Medulla oblongata (tissue), 1 donor: ENCODE data around the gene BMX.

Experiments used
- DNase-seq: peaks from one replicate; pipeline ENCODE4 v3.0.0-alpha.2; 2015; ENCODE audit errors: extremely low spot score

Gene BMX

DNA sequence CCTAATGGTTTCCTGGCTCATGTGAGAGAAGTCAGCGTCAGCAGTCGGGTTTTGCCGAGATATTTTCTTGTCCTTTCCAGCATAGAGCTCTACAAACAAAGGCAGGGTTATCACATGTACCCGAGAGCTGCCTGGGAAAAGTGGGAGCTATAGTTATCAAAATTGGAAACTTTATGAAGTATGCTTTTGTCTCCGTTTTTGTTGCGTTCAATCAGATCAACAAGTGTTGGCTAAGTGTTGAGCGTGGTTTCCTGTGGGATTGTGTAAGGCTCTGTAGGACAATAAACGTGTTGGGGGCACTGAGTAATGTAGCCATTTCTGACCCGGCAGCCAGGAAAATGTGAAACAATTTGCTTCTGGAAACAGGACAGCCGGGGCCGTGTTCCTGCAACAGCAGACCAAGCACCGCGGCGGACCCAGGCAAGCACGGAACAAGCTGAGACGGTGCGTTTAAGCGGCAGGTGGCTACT is at the start of gene BMX:
Gene BMX, plus strand, starts transcription at position 311 of the 470 bp plus-strand sequence. CDS start 7,547 bp downstream, outside the sequence.
- no peak for DNase-seq

DNA sequence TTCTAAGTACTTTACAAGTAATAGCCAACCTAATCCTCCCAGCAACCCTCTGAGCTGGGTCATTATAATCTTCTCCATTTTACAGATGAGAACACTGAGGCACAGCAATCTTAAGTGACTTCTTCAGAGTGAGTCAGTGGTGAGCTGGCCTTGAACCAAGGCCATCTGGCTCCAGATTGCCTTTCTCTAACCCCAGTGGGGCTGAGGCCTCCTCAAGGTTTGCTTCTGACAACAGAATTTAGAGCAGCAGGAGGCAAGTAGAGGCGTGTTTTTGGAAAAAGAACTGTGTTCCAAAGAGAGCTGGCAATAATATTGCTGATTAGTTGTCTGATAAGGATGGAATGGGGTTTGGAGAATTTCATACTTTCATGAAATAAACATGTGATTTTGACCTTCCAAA is 48.7 kb upstream of the BMX start:
- DNase-seq, result no peak

DNA sequence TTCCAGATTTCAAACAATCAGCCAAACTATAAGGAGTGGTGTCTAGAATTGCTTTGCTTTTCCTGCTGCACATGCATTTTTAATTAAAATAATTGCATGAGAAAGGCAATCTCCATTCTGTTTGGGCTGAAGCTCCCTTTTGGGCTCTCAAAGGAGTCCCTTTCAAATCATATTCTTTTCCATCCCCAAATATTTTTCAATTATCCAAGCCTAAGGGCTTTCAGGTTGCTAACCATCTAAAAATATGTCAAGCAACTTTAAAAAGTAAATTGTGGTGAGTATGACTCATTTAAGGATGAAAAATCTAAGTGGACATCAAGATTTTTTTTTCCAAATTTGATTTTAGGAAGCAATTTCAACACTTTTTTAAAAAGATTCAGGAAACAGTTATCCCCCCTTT is 35.9 kb upstream of the BMX start:
- DNase-seq, result no peak

DNA sequence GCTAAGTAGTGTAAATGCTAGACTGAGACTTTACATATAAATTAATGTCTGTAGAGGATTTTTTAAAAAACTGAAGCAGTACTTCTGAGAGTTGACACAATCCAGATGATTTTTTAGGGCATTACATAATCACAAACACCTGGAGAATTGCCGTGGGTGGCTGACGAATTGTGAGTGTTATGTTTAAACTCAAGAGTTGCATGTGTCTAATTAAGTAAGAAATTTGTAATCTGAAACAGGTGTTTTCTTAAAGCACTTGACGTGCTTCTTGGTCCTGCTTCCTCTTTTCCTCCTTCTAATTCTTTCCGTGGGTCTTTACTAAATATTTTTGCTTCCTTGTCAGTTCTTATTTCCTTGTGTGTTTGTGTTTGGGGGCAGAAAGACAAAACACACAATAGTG is 35.3 kb upstream of the BMX start:
- no peak for DNase-seq

DNA sequence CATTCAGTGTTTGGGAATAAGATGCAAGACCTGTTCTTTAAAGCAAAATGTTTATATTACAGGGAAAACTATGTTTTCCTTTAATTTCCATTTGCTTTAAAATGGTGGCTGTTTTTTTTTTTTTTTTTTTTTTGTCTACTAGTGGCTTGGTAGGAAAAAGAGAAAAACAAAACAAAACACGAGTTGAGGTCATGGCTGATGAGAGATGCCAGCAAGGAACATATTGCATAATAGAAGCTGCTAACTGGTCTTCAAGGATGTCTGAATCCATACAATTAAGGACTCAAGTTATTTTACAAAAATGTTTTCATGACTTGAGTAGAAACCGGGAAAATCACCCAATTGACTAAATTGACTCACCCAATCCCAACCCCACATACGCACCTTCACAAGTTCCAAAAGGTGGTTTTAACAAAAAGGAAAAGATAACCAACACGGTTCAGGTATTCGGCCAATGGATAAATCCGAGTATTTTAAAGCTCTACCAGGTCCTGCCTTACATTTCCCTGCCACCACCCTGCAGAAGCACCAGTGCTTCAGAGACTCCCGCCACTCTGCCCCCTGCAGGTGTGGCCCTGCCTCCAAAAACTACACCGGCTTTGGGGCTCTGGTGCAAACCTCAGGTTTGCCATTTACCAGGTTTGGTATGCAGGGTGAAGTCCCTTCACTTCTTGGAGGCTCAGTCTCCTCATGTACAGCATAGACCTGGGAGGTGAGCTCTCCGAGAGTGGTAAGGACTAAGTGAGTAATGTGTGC is 34.5 kb upstream of the BMX start:
- DNase-seq, result no peak

DNA sequence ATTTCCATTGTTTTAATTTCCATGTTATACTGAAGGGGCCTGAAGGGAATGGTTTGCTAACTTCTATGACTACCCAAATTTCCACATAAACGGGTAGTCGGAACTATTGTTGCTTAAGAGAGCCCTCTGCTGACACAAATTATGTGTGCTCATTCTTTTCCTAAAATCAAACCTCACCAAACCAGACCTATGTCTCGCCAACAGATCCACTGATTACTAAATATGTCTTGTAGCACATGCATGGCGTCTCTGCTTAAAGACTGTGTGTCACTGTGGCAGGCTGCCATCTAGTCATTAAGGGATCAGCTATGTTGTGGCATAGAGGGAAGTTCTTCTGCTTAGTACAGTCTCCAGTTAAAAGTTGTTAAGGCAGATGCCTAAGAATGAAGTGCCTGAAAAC is 32.6 kb upstream of the BMX start:
- DNase-seq, result peak; percentile 43

DNA sequence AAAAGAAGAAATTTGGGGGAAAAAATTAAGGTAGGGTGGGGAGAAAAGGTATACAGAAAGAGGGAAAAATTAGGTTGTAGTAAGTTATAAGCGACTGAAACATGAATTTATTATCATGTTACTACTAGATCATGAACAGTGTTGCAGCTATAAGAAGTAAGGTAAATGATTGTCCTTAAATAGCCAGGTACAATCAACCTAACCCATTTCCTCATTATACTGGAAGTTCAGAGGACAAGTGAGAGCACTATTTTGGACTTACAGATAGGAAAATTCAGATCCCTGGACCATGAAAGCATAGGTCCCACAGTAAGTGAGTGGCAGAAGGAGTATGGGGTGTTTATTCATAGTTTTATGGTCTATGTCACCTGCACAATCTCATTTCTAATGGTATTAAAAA is 31.0 kb upstream of the BMX start:
- no peak for DNase-seq

DNA sequence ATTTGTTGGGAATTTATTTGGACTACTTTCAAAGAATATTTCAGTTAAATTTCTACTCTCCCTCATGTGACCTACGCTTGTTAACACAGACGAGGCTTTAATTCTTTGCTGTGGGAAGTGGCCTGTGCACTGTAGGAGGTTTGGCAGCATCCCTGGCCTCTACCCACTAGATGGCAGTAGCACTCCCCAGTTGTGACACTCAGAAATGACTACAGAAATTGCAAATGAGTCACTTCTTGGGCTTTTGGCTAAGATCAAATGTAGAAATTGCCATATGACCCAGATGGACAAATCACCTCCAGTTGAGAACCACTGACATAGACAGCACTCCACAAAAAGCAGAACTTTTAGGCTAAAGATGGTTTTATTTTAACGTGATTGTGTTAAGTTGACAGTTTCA is 29.6 kb upstream of the BMX start:
- DNase-seq, result peak; percentile 77

DNA sequence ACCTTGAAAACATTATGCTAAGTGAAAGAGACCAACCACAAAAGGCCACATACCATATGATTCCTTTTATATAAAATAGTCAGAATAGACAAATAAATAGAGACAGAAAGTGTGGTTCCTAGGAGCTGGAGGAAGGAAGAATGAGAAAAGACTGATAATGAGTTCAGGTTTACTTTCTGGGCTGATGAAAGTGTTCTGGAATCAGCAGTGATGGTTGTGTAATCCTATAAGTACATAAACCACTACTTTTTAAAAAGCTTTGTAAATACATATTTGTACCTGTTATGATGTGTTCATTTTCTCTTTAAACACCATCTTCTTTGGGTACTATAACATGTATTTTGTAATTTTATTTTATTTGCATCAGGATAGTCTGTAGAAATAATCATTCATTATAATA is 28.1 kb upstream of the BMX start:
- no peak for DNase-seq

DNA sequence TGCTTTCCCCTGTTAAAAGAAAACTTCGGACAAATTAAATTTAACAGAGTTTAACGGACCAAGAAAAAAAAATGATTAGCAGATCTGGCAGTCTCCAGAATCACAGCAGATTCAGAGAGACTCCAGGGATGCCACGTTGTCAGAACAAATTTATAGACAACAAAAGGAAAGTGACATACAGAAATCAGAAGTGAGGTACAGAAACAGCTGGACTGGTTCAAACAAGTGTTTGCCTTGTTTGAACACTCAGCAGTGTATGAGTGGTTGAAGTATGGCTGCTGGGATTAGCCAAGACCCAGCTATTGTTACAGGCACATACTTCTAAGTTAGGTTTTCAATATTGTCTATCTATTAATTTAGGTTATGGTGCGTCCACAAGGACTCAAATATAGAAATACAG is 26.6 kb upstream of the BMX start:
- DNase-seq, result no peak

DNA sequence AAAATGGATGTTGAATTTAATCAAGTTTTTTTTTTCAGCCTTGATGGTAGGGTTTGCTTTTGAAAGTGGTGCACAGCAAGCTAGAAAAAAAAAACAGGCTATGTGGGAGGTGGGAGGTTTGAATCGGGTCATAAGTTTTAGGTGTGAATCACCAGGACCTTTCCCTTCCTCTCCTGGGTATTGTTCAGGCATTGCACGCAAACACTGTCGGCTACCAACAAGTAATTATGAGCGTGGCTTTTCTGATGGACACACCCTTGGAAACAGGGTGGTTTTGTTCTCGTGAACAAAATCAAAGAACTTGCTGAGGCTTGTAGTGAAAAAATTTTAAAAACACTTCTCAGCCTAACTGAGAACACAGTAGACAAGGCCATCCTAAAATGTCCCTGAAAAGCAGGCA is 25.6 kb upstream of the BMX start:
- DNase-seq, result no peak

DNA sequence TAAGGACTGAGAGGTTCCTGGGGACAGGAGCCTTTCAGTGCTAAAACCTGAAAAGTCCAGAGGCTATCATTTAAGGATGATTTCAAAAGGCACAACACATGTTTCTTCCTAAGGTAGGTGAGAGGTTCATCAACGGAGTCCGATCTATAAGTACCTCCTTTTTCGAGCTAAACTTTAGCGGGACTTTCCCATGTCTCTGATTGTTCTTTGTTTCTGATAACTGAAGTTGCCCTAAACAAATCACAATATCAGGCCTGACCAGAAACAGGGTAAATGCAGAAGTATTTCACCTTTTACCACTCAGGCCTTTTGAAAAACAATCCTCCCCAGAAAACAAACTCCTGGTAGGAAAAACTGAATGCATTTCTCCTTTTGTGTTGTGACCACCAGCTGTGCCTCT is 25.1 kb upstream of the BMX start:
- no peak for DNase-seq

DNA sequence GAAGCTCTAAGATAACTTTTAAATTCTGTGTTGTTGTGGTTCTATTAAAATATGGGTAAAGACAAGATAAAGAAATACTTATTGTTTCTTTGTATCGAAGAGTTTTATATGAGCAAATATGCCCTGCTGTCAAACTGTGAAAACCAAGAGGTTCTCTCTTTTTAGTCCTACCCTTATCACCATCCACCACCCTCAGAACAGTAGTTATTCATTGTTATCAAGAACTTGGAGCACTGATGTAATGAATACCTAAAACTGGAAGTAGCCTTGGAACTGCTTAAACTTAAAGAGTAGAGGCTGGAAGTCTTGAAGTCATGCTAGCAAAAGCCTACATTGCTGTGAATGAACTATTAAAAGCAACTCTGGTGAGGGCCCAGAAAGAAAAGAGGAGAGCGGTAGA is 16.7 kb upstream of the BMX start:
- no peak for DNase-seq

DNA sequence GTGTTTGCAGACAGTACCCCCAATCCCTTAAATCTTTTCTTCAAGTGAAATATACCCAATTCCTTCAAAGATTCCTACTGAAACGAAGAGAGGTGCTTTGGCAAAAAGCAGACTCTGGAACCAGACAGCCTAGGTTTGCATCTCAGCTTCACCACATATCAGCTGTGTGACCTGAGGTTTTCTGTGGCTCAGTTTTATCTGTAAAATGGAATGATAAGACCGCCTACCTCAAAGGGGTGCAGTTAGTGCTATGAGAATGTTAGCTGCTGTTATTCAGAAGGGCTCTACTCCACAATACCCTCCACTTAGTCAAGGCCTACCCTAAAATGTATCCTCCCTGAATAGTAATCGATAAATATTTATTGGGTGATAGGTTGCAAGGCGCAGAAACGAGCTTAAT is 8.1 kb upstream of the BMX start:
- no peak for DNase-seq

DNA sequence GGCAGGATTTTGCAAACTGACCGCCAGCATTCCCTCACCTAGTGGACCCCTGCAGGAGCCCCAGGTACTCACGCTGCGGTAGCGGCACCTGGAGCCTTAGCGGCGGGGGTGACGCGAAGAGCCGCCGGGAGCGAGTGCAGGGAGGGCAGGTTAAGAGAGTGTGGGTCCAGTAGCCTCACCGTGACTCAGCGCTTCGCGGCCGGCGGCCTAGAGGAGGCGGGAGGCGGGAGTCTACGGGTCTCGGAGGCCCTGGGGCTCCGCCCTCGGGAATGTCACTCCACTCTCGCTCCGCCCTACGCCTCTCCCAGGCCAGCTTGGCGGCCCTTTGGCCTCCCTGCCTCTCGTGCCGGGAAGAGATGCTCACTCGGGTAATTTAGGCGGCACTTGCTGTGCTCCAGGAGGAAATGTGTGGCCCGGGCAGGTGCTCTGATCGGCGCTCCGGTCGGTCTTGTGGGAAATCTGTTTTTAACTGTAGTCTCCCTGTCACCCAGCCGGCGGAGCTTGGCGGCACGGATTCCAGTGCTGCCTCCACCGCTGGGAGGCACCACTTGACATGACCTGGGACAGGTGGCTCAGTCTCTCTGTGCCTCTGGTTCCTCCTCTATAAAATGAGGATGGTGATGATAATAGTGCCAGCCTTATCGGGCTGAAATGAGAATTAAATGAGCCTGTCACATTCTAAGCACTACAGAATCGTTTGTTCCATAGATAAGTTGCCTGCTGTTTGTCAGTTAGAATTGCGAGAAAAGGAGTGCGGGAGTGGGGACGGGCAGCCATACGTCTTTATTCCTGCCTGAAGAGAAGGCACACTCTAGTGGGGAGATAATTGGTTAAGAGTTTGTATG is 7.3 kb upstream of the BMX start, which contains the start of gene PIR:
Gene PIR, minus strand, starts transcription at position 216 of the 845 bp plus-strand sequence. CDS start 2,076 bp downstream, outside the sequence.
- DNase-seq, result peak; percentile 89

DNA sequence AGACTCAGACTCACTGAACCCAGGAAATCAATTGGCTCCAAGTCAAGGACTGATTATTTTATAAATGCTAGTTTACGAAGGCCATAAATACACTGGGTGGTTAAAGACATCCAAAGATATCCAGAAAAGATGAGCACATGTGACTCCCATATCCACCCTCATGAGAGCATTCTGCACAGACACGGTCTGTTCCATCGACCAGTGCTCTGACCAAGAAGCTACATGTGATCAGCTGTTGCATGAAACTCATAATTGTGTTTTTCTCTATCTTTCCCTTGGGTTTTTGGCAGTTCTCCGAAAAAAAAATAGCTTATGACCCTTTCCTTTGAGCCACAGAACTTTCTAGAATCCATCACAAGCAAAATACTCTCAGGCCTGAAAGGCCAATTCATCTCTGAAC is 4.8 kb upstream of the BMX start:
- DNase-seq, result no peak

DNA sequence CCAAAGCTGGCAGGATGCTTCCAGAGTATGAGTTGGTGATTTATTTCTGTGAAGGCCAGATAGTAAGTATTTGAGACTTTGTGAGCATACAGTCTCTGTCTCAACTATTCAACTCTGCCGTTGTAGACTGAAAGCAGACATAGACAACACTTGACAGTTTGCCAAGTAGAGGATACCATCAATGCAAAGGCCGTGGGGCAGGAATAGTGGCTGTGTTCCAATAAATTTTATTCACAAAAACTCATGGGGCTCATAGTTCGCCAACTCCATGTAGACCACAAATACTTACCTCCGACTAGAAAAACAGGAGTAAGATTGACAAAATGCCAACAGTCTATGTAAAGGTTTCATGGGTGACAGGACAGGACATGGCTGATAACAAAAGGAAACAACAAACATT is 3.8 kb upstream of the BMX start:
- DNase-seq, result no peak

DNA sequence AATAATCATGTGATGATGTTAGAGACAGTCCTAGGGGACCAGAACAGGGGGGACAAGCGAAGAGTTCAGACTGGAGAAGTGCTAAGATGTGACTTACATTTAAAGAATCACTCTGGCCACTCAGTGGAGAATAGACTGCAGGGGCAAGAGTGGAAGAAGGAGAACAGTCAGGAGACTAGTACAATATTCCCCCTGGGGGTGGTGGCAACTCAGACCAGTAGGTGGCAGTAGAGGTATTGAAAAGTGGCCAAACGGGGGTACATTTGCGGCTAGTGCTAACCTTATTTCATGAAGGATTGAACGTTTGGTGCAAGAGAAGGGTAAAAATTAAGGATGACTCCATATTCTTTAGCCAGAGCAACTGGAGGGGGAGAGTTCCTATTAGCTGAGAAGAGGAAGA is 2.7 kb upstream of the BMX start:
- peak; percentile 55 for DNase-seq

DNA sequence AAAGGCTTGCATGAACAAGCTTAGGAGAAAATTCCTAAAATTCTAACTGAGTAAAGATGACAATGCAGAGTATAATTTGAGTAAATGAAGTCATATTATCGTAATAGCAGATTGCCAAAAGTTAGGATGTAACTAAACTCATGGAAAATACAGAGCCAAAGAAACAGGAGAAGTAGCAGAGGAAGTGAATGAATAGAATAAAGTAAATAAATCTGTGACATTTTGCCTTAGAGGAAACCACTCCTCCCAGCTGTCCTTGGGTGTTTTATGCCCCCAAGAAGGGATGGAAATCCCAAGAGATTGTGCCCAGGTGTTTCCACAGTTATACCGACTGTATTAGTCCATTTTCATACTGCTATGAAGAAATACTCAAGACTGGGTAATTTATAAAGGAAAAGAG is 1.9 kb upstream of the BMX start:
- no peak for DNase-seq

DNA sequence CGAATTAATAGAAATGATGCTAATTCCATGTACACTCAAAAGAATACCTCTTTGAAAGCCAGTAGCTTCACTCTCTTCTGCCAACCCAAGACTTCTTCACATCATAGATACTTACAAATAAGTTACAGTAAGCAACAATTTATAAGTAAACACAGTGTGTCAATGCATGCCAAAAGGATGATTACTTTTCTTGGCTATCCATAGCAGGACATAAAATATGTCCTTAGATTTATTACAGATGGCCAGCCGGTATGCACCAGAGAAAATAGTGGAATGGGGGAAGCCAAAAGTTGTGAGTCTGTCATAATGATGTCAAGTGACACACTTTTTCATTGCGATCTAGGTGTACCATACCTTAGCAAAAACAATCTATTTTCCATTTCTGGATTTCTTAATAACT is 631 bp upstream of the BMX start:
- no peak for DNase-seq

DNA sequence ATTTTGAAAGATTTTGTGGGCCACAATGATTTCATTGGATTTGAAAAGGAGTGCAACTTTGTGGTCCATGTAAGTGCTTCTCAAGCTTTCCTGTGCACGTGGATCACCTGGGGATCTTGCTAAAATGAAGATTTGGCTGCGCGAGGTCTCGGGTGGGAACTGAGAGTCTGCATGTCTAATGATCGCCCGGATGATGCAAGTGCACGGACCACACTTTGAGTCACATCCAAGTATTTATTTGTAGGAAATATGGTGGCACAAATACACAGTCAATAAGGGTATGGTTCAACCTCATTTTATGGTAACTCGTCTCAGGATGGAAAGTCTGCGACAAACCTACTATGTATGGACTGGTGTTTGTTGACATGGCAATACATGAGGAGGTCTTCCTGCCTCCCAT is 899 bp downstream of the BMX start:
- DNase-seq, result no peak

DNA sequence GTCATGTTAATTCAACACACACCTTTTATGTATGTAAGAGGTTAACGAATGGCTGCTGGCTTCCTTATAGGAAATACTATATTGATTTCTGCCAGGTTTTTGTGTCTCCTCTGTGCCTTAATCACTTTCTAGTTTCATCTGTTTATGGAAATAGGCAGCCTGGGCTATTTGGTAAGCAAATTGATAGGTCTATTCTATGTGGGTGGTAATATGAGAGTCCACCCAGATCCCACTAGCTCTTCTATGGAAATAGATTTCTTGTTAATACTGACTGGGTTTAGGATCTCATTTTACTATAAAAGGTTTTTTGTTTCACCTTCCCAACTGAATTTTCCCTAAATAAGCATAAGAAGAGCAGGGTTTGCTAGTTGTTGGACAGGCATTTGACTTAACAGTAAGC is 4.1 kb downstream of the BMX start:
- no peak for DNase-seq

DNA sequence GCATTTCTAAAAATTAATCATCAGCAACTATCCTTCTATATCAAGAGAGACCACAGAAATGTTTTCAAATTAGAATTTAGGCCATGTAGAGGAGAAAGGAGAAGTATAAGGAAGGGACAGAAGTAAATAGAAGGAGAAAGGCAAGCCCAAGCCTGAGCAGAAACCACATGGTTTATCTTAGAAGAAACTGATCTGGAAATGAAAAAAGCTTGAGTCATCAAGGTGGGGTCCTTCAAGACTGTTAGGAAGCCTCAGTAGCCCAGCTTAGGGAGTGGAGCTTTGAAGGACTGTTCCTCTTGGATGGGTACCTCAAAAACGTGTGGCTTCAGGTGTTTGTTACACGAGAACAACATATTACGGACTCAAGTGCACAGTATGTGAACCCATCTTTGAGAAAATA is 4.5 kb downstream of the BMX start:
- no peak for DNase-seq
